Neural progenitor cell (in vitro differentiated cells): ENCODE measurements around the gene FANCM. TPM values are rescaled to one million over a fixed set of nuclear protein-coding genes. Genes with fewer than 3 reads are reported as not detected.

ENCODE experiments used
- DNase-seq: peaks from one replicate; pipeline ENCODE4 v3.0.0-alpha.2; 2016; ENCODE audit warnings: low spot score
- H2AFZ ChIP-seq: fragments of 200-600 bp; sonication (generic); replicated peaks from 2 replicates; pipeline ENCODE4 v1.6.1; 2016; ENCODE audit warnings: antibody characterized with exemption
- H3F3A ChIP-seq: fragments of 200-600 bp; sonication (generic); 2 replicates; pipeline ENCODE4 v1.6.1; 2016; ENCODE audit warnings: antibody characterized with exemption, low read depth
- H3K27ac ChIP-seq: fragments of 200-600 bp; sonication (generic); 2 replicates; pipeline ENCODE4 v1.5.1; 2016; ENCODE audit warnings: mild to moderate bottlenecking
- H3K27me3 ChIP-seq: fragments of 200-600 bp; sonication (generic); 2 replicates; pipeline ENCODE4 v1.6.1; 2016; ENCODE audit warnings: mild to moderate bottlenecking, moderate library complexity
- H3K36me3 ChIP-seq: fragments of 200-600 bp; sonication (generic); 2 replicates; pipeline ENCODE4 v1.5.1; 2016
- H3K4me1 ChIP-seq: fragments of 200-600 bp; sonication (generic); 2 replicates; pipeline ENCODE4 v1.6.1; 2016; ENCODE audit warnings: mixed run types
- H3K4me2 ChIP-seq: fragments of 200-600 bp; sonication (generic); 2 replicates; pipeline ENCODE4 v1.6.1; 2016
- H3K4me3 ChIP-seq: fragments of 200-600 bp; sonication (generic); 2 replicates; pipeline ENCODE4 v1.5.1; 2016
- H3K79me2 ChIP-seq: fragments of 200-600 bp; sonication (generic); 2 replicates; pipeline ENCODE4 v1.6.1; 2016; ENCODE audit warnings: low read depth
- H3K9ac ChIP-seq: fragments of 200-600 bp; sonication (generic); 2 replicates; pipeline ENCODE4 v1.6.1; 2016
- H3K9me3 ChIP-seq: fragments of 200-600 bp; sonication (generic); 2 replicates; pipeline ENCODE4 v1.5.1; 2016; ENCODE audit warnings: low read depth
- H4K20me1 ChIP-seq: fragments of 200-600 bp; sonication (generic); 2 replicates; pipeline ENCODE4 v1.6.1; 2016; ENCODE audit warnings: low read depth
- H3K27ac Mint-ChIP-seq: 3 replicates; pipeline ENCODE4 v1.8.0; 2021; ENCODE audit warnings: mixed read lengths
- H3K27me3 Mint-ChIP-seq: 2 replicates; pipeline ENCODE4 v1.8.0; 2022; ENCODE audit warnings: low read depth, mild to moderate bottlenecking, inconsistent platforms, moderate library complexity, mixed read lengths; ENCODE audit not compliant: insufficient read depth
- H3K36me3 Mint-ChIP-seq: 3 replicates; pipeline ENCODE4 v1.8.0; 2021; ENCODE audit warnings: mixed read lengths
- H3K4me1 Mint-ChIP-seq: 3 replicates; pipeline ENCODE4 v1.8.0; 2021; ENCODE audit warnings: mixed read lengths
- H3K4me3 Mint-ChIP-seq: 3 replicates; pipeline ENCODE4 v1.8.0; 2021; ENCODE audit warnings: mild to moderate bottlenecking, moderate library complexity, mixed read lengths
- H3K9me3 Mint-ChIP-seq: 3 replicates; pipeline ENCODE4 v1.8.0; 2020; ENCODE audit warnings: mixed read lengths
- CTCF ChIP-seq: fragments of 200-600 bp; sonication (generic); IDR thresholded peaks from 2 replicates; pipeline ENCODE4 v1.5.1; 2017; ENCODE audit warnings: antibody characterized with exemption, mild to moderate bottlenecking
- EZH2 ChIP-seq: fragments of 200-600 bp; sonication (generic); IDR thresholded peaks from 2 replicates; pipeline ENCODE4 v1.6.1; 2017; ENCODE audit warnings: antibody characterized with exemption, mild to moderate bottlenecking, moderate library complexity
- EZH2phosphoT487 ChIP-seq: fragments of 200-600 bp; sonication (generic); IDR thresholded peaks from 2 replicates; pipeline ENCODE4 v1.6.1; 2017; ENCODE audit warnings: antibody characterized with exemption
- total RNA-seq: library from RNA; depleted of rRNA; stranded (reverse); fragments of >200 nt; gene quantifications from 2 replicates; pipeline ENCODE4 v1.2.3, GENCODE V29; 2015; ENCODE audit warnings: low replicate concordance

Gene FANCM
- total RNA-seq, 1 donor from 2014 or later, result 29.4 TPM

GRCh38 chr14:45181329-45181728 lies 45.6 kb downstream of the FANCM start:
- Histone ChIP-seq H3K4me1 (no peaks in the 10 kb centered on the region), H3F3A (no peaks in the 10 kb centered on the region), H3K4me2 (no peak overlapping the region), H4K20me1 (no peaks in the 10 kb centered on the region), H3K27ac (no peak overlapping the region), H3K9me3 (no peaks in the 10 kb centered on the region), H3K79me2 (no peaks in the 10 kb centered on the region), H3K9ac (no peak overlapping the region), H3K4me3 (no peak overlapping the region), H3K27me3 (no peaks in the 10 kb centered on the region), H2AFZ (no peak overlapping the region), H3K36me3 (peaks cover 8% of the 10 kb centered on the region)
- no peaks in the 10 kb centered on the region for H3K27me3 Mint-ChIP-seq
- no peaks in the 10 kb centered on the region for H3K4me1 Mint-ChIP-seq
- TF ChIP-seq EZH2, result no peak
- no peak for TF ChIP-seq EZH2phosphoT487
- no peak for TF ChIP-seq CTCF
- H3K9me3 Mint-ChIP-seq, result no peaks in the 10 kb centered on the region
- H3K36me3 Mint-ChIP-seq, result peaks cover 2% of the 10 kb centered on the region
- no peak overlapping the region for H3K27ac Mint-ChIP-seq
- H3K4me3 Mint-ChIP-seq, result no peak overlapping the region
- no peak for DNase-seq

- H3K27me3 ChIP-seq, result no peaks in the 10 kb centered on the region
- H3K4me2 ChIP-seq, result no peak overlapping the region
- H3K9ac ChIP-seq, result no peak overlapping the region
- no peaks in the 10 kb centered on the region for H3K27me3 Mint-ChIP-seq
- H3K9me3 Mint-ChIP-seq, result no peaks in the 10 kb centered on the region
- no peaks in the 10 kb centered on the region for H3K9me3 ChIP-seq
- no peaks in the 10 kb centered on the region for H3K79me2 ChIP-seq
- no peak overlapping the region for H3K4me3 Mint-ChIP-seq
- H3K4me1 Mint-ChIP-seq, result no peaks in the 10 kb centered on the region
- no peaks in the 10 kb centered on the region for H3K4me1 ChIP-seq
- no peak overlapping the region for H3K4me3 ChIP-seq
- no peak overlapping the region for H3K27ac ChIP-seq
- H3K27ac Mint-ChIP-seq, result no peak overlapping the region
- H3K36me3 Mint-ChIP-seq, result peaks cover 3% of the 10 kb centered on the region
- TF ChIP-seq EZH2phosphoT487 (no peak), EZH2 (no peak), CTCF (no peak)
- no peak for DNase-seq
- H2AFZ ChIP-seq, result no peak overlapping the region
- no peaks in the 10 kb centered on the region for H4K20me1 ChIP-seq
- peaks cover 8% of the 10 kb centered on the region for H3K36me3 ChIP-seq
- no peaks in the 10 kb centered on the region for H3F3A ChIP-seq
Observed at GRCh38 chr14:45181806-45182205, 46.1 kb downstream of the FANCM start.

- Histone ChIP-seq H3K27ac (no peak overlapping the region), H3K9ac (no peak overlapping the region), H3K4me2 (no peak overlapping the region), H3F3A (no peaks in the 10 kb centered on the region), H3K36me3 (peaks cover 11% of the 10 kb centered on the region), H3K4me1 (no peaks in the 10 kb centered on the region), H4K20me1 (no peaks in the 10 kb centered on the region), H3K4me3 (no peak overlapping the region), H3K27me3 (no peaks in the 10 kb centered on the region), H2AFZ (no peak overlapping the region), H3K79me2 (no peaks in the 10 kb centered on the region), H3K9me3 (no peaks in the 10 kb centered on the region)
- Mint-ChIP-seq H3K27ac (no peak overlapping the region), H3K9me3 (no peaks in the 10 kb centered on the region), H3K27me3 (no peaks in the 10 kb centered on the region), H3K4me1 (no peaks in the 10 kb centered on the region), H3K36me3 (peaks cover 12% of the 10 kb centered on the region), H3K4me3 (no peak overlapping the region)
- no peak for DNase-seq
- TF ChIP-seq CTCF (no peak), EZH2 (no peak), EZH2phosphoT487 (no peak)
Observed at GRCh38 chr14:45185100-45185814, 49.5 kb downstream of the FANCM start.
